Measurements from ENCODE around the gene COMMD2.

GRCh38 chr3:149713730-149714654, 38.3 kb downstream of the COMMD2 start:
- TF ChIP-seq, protein P1, sequence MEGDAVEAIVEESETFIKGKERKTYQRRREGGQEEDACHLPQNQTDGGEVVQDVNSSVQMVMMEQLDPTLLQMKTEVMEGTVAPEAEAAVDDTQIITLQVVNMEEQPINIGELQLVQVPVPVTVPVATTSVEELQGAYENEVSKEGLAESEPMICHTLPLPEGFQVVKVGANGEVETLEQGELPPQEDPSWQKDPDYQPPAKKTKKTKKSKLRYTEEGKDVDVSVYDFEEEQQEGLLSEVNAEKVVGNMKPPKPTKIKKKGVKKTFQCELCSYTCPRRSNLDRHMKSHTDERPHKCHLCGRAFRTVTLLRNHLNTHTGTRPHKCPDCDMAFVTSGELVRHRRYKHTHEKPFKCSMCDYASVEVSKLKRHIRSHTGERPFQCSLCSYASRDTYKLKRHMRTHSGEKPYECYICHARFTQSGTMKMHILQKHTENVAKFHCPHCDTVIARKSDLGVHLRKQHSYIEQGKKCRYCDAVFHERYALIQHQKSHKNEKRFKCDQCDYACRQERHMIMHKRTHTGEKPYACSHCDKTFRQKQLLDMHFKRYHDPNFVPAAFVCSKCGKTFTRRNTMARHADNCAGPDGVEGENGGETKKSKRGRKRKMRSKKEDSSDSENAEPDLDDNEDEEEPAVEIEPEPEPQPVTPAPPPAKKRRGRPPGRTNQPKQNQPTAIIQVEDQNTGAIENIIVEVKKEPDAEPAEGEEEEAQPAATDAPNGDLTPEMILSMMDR (IDR thresholded peaks at IDR 0.05) = no peak
- TF ChIP-seq POLR2A (IDR thresholded peaks at IDR 0.05) (no peak), POLR2AphosphoS5 (IDR thresholded peaks at IDR 0.05) (no peak)
